ENCODE data around the gene NECAB2.

The NECAB2 gene

DNA sequence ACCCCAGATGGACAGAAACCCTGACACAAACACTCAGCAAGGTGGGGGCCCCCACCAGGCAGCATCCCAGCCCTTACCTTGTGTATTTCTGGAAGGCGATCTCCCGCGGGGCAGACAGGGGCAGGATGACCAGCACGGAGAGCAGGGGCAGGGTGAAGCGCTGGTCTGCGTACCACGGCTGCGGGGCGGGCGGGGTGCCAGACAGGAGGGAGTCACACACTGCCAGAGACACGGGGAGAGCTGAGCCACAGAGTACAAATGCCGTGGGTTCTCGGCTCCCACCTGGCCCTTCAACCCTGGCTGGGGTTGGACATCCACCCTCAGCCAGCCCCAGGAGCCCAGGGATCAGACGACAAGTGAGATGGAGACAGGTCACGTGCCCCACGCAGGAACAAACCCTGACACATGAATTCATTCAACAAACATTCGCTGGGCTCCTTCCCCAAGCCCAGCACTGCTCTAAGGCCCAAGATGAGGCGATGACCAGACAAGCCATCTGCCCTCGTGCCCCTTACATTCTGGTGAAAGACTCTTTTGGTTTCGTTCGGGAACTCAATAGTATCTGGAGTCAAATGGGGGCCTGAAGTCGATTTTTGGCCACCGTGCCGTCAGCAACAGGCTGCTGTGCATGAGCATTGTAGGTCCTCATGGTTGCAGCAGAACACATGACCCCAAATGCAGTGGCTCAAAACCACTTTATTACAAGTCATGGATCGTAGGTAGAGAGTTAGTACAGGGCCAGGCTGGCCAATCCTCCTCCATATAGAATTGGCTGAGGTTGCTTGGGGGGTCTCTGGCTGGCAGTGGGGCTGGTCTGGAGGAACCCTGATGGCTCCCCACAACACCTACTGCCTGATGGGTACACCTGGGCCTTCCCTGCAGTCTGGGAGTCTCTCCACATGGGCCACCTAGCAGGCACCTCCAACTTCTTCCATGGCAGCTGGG, 65.5 kb downstream of the NECAB2 start:
- peaks cover 1 to 38% (median 27%) of the 10 kb centered on the region in 5 experiments for H3K9me3 ChIP-seq (ENCODE audit: control extremely low read depth in 1 of 5, control insufficient read depth in 4 of 5, insufficient read depth in 2 of 5, low read depth in 1 of 5, low read length in 4 of 5)
- no peak overlapping the region for H3K4me3 ChIP-seq (ENCODE audit: control insufficient read depth in 1 of 7, extremely low read depth in 1 of 7, insufficient read depth in 4 of 7, low read depth in 2 of 7, low read length in 6 of 7)
- peaks cover 0 to 84% (median 22%) of the 10 kb centered on the region in 5 experiments for H3K27me3 ChIP-seq (replicated peaks in 2 of 5; ENCODE audit: control insufficient read depth in 4 of 5, insufficient read depth in 5 of 5, low read length in 4 of 5)
- no peak overlapping the region for H3K27ac ChIP-seq (ENCODE audit: insufficient read depth in 1 of 2, low read depth in 1 of 2, low read length in 2 of 2, poor library complexity in 1 of 2, severe bottlenecking in 2 of 2)
- ChIA-PET POLR2A (no interaction called here), CTCF (no interaction called here)
- H3K36me3 ChIP-seq (ENCODE audit: control insufficient read depth in 4 of 4, insufficient read depth in 4 of 4, low read length in 3 of 4), result no peaks in the 10 kb centered on the region
- no peak for DNase-seq
- H3K4me1 ChIP-seq (ENCODE audit: control extremely low read depth in 1 of 4, control insufficient read depth in 4 of 4, insufficient read depth in 4 of 4, low read length in 3 of 4), result peaks cover 0 to 11% (median 9%) of the 10 kb centered on the region in 4 experiments
- WGBS (ENCODE audit: insufficient coverage), result 93% methylated on average over 24 of the region's 25 CpGs

DNA sequence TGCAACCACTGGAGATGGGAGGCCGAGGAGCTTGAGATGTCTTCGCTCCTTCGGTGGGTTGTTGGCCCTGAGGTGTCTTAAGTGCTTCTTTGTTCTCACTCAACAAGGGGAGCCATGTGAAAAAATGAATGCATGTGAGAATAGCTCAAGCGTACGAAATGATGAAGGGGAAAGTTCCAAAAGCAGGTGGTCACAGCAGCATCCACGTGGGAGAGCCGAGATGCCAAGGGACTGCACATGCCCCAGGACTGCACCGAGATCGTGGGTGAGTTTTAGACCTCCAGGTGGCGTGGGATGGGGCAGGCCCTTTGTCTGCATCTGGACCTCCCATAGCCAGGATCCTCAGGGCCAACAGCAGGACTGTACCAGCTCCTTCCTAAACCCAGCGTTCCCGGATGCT, 66.5 kb downstream of the NECAB2 start:
- 91% methylated on average over 12 of the region's 12 CpGs for WGBS (ENCODE audit: insufficient coverage)
- POLR2A ChIA-PET, result no interaction called here
- H3K27ac ChIP-seq (ENCODE audit: insufficient read depth in 1 of 2, low read depth in 1 of 2, low read length in 2 of 2, poor library complexity in 1 of 2, severe bottlenecking in 2 of 2), result no peak overlapping the region
- H3K4me3 ChIP-seq (ENCODE audit: control insufficient read depth in 1 of 7, extremely low read depth in 1 of 7, insufficient read depth in 4 of 7, low read depth in 2 of 7, low read length in 6 of 7), result no peak overlapping the region
- peaks cover 0 to 2% (median 1%) of the 10 kb centered on the region in 4 experiments for H3K4me1 ChIP-seq (ENCODE audit: control extremely low read depth in 1 of 4, control insufficient read depth in 4 of 4, insufficient read depth in 4 of 4, low read length in 3 of 4)
- DNase-seq, result no peak
- no peaks in the 10 kb centered on the region for H3K36me3 ChIP-seq (ENCODE audit: control insufficient read depth in 4 of 4, insufficient read depth in 4 of 4, low read length in 3 of 4)
- peaks cover 0 to 90% (median 29%) of the 10 kb centered on the region in 5 experiments for H3K27me3 ChIP-seq (replicated peaks in 2 of 5; ENCODE audit: control insufficient read depth in 4 of 5, insufficient read depth in 5 of 5, low read length in 4 of 5)
- CTCF ChIA-PET, result no interaction called here
- peaks cover 1 to 38% (median 27%) of the 10 kb centered on the region in 5 experiments for H3K9me3 ChIP-seq (ENCODE audit: control extremely low read depth in 1 of 5, control insufficient read depth in 4 of 5, insufficient read depth in 2 of 5, low read depth in 1 of 5, low read length in 4 of 5)

DNA sequence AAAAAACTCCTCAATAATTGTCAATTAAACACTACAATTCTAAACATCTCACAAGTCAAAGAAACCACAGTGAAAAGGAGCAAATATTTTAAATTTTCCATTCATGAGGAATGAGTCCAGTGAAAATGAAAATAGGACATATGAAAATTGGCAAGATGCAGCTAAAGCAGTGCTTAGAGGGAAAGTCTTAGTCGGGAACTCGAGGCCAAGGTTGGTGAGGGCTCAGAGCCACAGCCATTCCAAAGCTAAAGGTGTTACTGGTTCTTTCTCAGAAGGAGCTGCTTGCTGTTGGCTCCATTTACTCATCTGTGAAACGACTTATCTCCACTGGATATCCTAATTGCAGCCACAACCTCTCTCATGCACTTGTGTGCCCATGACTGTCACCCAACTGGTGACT, 68.1 kb downstream of the NECAB2 start:
- ChIA-PET CTCF (interaction anchor here (1.8 kb wide), 1 partner anchor 66 kb away, joined by 4 read pairs; no protein-coding TSS in a partner anchor), POLR2A (no interaction called here)
- WGBS (ENCODE audit: insufficient coverage), result 100% methylated on average over 3 of the region's 3 CpGs
- no peak for DNase-seq
- Histone ChIP-seq H3K36me3 (ENCODE audit: control insufficient read depth in 4 of 4, insufficient read depth in 4 of 4, low read length in 3 of 4) (no peaks in the 10 kb centered on the region), H3K4me3 (ENCODE audit: control insufficient read depth in 1 of 7, extremely low read depth in 1 of 7, insufficient read depth in 4 of 7, low read depth in 2 of 7, low read length in 6 of 7) (no peak overlapping the region), H3K4me1 (ENCODE audit: control extremely low read depth in 1 of 4, control insufficient read depth in 4 of 4, insufficient read depth in 4 of 4, low read length in 3 of 4) (no peaks in the 10 kb centered on the region), H3K27ac (ENCODE audit: insufficient read depth in 1 of 2, low read depth in 1 of 2, low read length in 2 of 2, poor library complexity in 1 of 2, severe bottlenecking in 2 of 2) (no peak overlapping the region), H3K27me3 (replicated peaks in 2 of 5; ENCODE audit: control insufficient read depth in 4 of 5, insufficient read depth in 5 of 5, low read length in 4 of 5) (peaks cover 0 to 93% (median 31%) of the 10 kb centered on the region in 5 experiments), H3K9me3 (ENCODE audit: control extremely low read depth in 1 of 5, control insufficient read depth in 4 of 5, insufficient read depth in 2 of 5, low read depth in 1 of 5, low read length in 4 of 5) (peaks cover 1 to 26% (median 15%) of the 10 kb centered on the region in 5 experiments)

DNA sequence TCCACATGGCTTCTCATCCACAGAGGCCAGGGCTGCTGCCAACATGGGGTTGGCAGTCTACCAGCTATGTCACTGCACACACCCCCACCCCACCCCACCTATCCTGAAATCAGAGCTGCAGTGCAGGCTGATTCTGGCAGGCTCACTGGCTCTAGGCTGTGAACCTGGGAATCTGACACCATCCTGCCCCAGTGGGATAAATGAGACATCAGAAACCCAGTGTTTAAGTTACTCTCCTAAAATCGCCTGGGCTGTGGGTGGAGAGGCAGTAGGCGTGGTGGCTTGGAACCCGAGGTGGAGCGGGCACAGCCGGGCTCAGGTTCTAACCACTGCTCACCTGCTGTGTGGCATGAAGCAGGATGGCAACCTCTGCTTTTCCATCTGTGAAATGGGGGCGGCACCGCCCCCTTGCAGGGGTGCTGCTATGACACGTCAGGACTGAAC, 69.0 kb downstream of the NECAB2 start:
- H3K9me3 ChIP-seq (ENCODE audit: control extremely low read depth in 1 of 5, control insufficient read depth in 4 of 5, insufficient read depth in 2 of 5, low read depth in 1 of 5, low read length in 4 of 5), result peaks cover 1 to 26% (median 15%) of the 10 kb centered on the region in 5 experiments
- H3K27me3 ChIP-seq (replicated peaks in 2 of 5; ENCODE audit: control insufficient read depth in 4 of 5, insufficient read depth in 5 of 5, low read length in 4 of 5), result peaks cover 0 to 93% (median 31%) of the 10 kb centered on the region in 5 experiments
- 96% methylated on average over 8 of the region's 8 CpGs for WGBS (ENCODE audit: insufficient coverage)
- ChIA-PET CTCF (interaction anchor here (1.7 to 1.8 kb wide), 2 partner anchors 29 to 67 kb away, joined by 4 to 5 read pairs; no protein-coding TSS in a partner anchor), POLR2A (no interaction called here)
- no peaks in the 10 kb centered on the region for H3K36me3 ChIP-seq (ENCODE audit: control insufficient read depth in 4 of 4, insufficient read depth in 4 of 4, low read length in 3 of 4)
- no peak for DNase-seq
- H3K27ac ChIP-seq (ENCODE audit: insufficient read depth in 1 of 2, low read depth in 1 of 2, low read length in 2 of 2, poor library complexity in 1 of 2, severe bottlenecking in 2 of 2), result no peak overlapping the region
- H3K4me3 ChIP-seq (ENCODE audit: control insufficient read depth in 1 of 7, extremely low read depth in 1 of 7, insufficient read depth in 4 of 7, low read depth in 2 of 7, low read length in 6 of 7), result no peak overlapping the region
- no peaks in the 10 kb centered on the region for H3K4me1 ChIP-seq (ENCODE audit: control extremely low read depth in 1 of 4, control insufficient read depth in 4 of 4, insufficient read depth in 4 of 4, low read length in 3 of 4)

DNA sequence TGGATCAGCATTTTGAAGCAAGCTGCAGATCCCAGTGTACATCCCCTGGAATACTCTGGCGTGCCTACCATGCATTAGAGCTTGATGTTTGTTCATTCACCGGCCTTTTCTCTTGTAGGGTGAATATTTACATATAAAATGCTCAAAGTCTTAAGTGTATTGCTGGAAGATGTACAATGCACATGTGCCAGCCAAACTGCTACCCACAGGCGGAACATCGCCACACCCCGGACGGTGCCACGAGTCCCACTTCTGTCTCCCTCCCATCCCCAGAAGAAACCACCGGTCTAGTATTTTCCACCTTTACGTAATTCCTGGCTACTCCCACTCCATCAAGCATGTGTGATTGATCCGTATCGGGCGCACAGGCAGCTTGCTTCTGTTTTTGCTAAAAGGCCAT, 70.4 kb downstream of the NECAB2 start:
- H3K27me3 ChIP-seq (replicated peaks in 2 of 5; ENCODE audit: control insufficient read depth in 4 of 5, insufficient read depth in 5 of 5, low read length in 4 of 5), result peaks cover 0 to 94% (median 45%) of the 10 kb centered on the region in 5 experiments
- 96% methylated on average over 12 of the region's 12 CpGs for WGBS (ENCODE audit: insufficient coverage)
- H3K9me3 ChIP-seq (ENCODE audit: control extremely low read depth in 1 of 5, control insufficient read depth in 4 of 5, insufficient read depth in 2 of 5, low read depth in 1 of 5, low read length in 4 of 5), result peaks cover 1 to 26% (median 15%) of the 10 kb centered on the region in 5 experiments
- H3K27ac ChIP-seq (ENCODE audit: insufficient read depth in 1 of 2, low read depth in 1 of 2, low read length in 2 of 2, poor library complexity in 1 of 2, severe bottlenecking in 2 of 2), result no peak overlapping the region
- H3K36me3 ChIP-seq (ENCODE audit: control insufficient read depth in 4 of 4, insufficient read depth in 4 of 4, low read length in 3 of 4), result no peaks in the 10 kb centered on the region
- POLR2A ChIA-PET, result no interaction called here
- H3K4me1 ChIP-seq (ENCODE audit: control extremely low read depth in 1 of 4, control insufficient read depth in 4 of 4, insufficient read depth in 4 of 4, low read length in 3 of 4), result no peaks in the 10 kb centered on the region
- DNase-seq, result no peak
- CTCF ChIA-PET, result interaction anchor here (0.9 to 1.7 kb wide), 2 partner anchors 18 to 28 kb away, joined by 3 to 5 read pairs; no protein-coding TSS in a partner anchor
- H3K4me3 ChIP-seq (ENCODE audit: control insufficient read depth in 1 of 7, extremely low read depth in 1 of 7, insufficient read depth in 4 of 7, low read depth in 2 of 7, low read length in 6 of 7), result no peak overlapping the region

DNA sequence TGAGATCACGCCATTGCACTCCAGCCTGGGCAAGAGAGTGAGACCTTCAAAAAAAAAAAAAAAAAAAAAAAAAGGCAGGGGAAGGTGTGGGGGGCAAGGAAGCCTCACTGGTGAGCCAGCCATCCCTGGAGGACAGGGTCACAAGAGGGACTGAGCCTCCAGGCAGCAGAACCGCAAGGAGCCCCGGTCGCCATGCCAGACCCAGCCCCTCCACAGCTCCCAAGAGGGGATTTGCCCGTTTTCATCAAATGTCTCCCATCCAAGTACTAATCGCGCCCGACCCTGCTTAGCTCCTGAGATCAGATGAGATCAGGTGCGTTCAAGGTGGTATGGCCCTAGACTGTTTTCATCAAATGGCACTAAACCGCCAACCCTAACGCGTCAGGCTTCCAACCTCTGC, 71.7 kb downstream of the NECAB2 start:
- over 99% methylated on average over 12 of the region's 12 CpGs for WGBS (ENCODE audit: insufficient coverage)

More for the DNA sequence above, 71.7 kb downstream of the NECAB2 start:
- CTCF ChIA-PET, result interaction anchor here (0.6 to 1.1 kb wide), 2 partner anchors 31 to 80 kb away, joined by 3 read pairs; no protein-coding TSS in a partner anchor
- H3K4me3 ChIP-seq (ENCODE audit: control insufficient read depth in 1 of 7, extremely low read depth in 1 of 7, insufficient read depth in 4 of 7, low read depth in 2 of 7, low read length in 6 of 7), result no peak overlapping the region
- no peak for DNase-seq
- no peaks in the 10 kb centered on the region for H3K4me1 ChIP-seq (ENCODE audit: control extremely low read depth in 1 of 4, control insufficient read depth in 4 of 4, insufficient read depth in 4 of 4, low read length in 3 of 4)
- no peaks in the 10 kb centered on the region for H3K36me3 ChIP-seq (ENCODE audit: control insufficient read depth in 4 of 4, insufficient read depth in 4 of 4, low read length in 3 of 4)
- no peak overlapping the region for H3K27ac ChIP-seq (ENCODE audit: insufficient read depth in 1 of 2, low read depth in 1 of 2, low read length in 2 of 2, poor library complexity in 1 of 2, severe bottlenecking in 2 of 2)
- H3K9me3 ChIP-seq (ENCODE audit: control extremely low read depth in 1 of 5, control insufficient read depth in 4 of 5, insufficient read depth in 2 of 5, low read depth in 1 of 5, low read length in 4 of 5), result peaks cover 1 to 19% (median 15%) of the 10 kb centered on the region in 5 experiments
- POLR2A ChIA-PET, result no interaction called here
- H3K27me3 ChIP-seq (replicated peaks in 2 of 5; ENCODE audit: control insufficient read depth in 4 of 5, insufficient read depth in 5 of 5, low read length in 4 of 5), result peaks cover 0 to 94% (median 45%) of the 10 kb centered on the region in 5 experiments
